ENCODE data around the gene NFKB1.

The NFKB1 gene

GRCh38 chr4:102625232-102625930, 124.2 kb downstream of the NFKB1 start:
- DNase-seq (ENCODE audit: low spot score), result peak; percentile 47

DNA sequence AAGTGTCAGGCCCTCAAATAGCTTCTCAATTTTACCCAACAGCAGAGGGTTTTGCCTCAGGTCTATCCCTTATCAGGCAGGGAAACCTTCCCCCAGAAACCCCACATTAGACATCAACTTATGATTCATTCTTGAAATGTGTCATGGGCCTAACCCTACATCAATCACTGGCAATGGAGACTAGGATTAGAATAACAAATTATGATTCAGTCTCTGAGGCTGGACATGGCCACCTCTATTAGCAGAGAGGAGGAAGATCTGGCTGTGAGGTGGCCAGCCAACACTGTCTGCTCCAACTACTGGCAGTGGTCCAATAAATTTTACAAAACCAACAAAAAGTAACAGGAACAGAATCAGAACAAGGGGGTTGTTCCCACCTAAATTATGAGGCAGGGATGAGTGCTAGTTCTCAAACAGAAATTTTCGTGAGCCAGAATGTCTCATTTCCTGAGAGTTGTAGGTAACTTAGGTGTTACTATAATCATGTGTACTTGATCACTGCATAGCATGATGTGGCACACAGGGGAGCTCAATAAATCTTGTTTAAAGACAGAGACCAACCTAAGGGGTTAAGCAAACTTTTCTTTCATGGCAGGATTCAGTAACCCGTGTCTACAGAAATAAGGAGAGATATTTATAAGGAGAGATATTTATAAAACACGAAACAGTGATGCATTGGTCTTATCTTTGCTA, 126.8 kb downstream of the NFKB1 start:
- no peak for DNase-seq (ENCODE audit: low spot score)

GRCh38 chr4:102629673-102630072, 128.5 kb downstream of the NFKB1 start:
- DNase-seq (ENCODE audit: low spot score), result no peak

- DNase-seq (ENCODE audit: low spot score), result no peak
These were observed 130.5 kb downstream of the NFKB1 start for GRCh38 chr4:102631616-102632015.

- DNase-seq (ENCODE audit: low spot score), result no peak
These were observed 131.3 kb downstream of the NFKB1 start for GRCh38 chr4:102632241-102633065.

- no peak for DNase-seq (ENCODE audit: low spot score)
These were observed 131.9 kb downstream of the NFKB1 start for GRCh38 chr4:102633100-102633499.

DNA sequence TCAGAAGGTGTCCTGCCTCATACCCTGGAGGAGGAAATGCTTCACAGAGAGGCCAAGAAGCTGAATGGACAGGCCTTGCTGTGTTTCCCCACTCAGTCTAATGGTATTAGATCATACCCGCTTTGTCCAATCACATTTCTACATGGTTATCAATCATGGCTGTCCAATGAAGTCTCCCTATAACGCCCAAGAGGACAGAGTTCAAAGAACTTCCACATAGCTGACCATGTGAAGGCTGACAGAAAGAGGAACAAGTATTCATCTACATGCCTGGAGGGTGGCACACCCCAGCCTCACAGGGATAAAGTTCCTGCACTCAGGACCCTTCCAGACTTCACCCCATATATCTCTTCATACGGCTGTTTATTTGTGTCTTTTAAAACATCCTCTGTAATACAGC, 136.2 kb downstream of the NFKB1 start:
- DNase-seq (ENCODE audit: low spot score), result no peak

GRCh38 chr4:102638621-102639020, 137.5 kb downstream of the NFKB1 start:
- DNase-seq (ENCODE audit: low spot score), result no peak

GRCh38 chr4:102639598-102639997, 138.4 kb downstream of the NFKB1 start:
- no peak for DNase-seq (ENCODE audit: low spot score)

DNA sequence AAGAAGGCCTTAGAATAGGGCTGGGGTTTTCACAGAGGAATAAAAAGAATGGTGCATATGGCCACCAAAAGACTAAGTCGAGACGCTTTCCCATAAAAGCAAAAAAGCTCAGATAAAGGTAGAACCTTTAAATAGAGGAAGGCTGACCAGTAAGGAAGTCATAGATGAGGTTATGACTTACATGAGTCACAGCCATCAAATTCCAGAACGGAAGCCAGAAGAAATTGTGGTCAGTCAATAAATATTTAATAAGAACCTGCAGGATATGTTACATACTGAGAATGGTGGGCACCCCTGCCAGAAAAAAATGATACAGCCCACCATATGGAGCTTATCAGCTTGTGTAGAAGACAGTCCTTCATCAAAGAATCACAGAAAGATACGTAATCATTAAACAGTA, 139.5 kb downstream of the NFKB1 start:
- DNase-seq (ENCODE audit: low spot score), result no peak

DNA sequence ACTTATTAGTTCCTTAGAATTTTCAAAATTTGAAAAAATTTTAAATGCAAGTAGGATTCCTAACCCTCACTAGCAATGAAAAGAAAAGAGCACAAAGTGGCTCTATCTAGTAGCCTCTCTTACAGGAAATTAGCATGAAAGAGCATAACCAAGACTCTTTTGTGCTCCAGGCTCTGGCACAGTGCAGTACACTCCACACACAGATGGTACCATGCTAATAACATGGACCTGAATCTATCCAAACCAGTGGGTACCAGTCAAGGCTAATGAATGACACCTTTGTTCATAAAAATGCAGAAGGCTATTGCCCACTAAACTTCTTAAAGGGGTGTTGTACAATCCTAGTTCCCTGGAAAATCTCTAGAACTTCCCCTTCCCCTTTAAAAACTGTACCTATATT, 140.6 kb downstream of the NFKB1 start:
- peak; percentile 93 for DNase-seq (ENCODE audit: low spot score)

DNA sequence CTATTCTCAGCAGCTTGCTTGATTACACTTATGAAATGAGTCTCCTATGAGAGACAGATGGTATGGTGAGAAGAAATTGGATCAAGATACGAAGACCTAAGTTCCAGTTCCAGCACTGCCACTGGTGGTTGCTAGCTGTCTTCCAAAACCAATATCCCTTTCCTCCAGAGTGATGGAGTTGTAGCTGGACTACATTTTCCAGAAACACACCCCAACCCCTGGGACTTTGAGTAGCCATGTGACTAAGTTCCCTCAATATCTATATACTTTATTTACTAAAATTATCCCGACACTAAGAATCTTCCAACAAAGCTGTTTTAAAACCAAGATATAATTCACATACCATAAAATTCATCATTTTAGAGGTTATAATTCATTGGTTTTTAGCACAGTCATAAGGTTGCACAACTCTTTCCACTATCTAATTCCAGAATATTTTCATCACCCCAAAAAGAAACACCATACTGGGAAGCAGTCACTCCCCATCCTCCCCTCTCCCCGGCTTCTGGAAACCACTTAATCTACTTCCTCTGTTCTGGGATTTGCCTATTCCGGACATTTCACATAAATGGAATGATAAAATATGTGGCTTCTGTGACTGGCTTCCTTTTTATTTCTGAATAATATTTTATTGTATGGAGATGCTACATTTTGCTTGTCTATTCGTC, 141.6 kb downstream of the NFKB1 start:
- DNase-seq (ENCODE audit: low spot score), result no peak

DNA sequence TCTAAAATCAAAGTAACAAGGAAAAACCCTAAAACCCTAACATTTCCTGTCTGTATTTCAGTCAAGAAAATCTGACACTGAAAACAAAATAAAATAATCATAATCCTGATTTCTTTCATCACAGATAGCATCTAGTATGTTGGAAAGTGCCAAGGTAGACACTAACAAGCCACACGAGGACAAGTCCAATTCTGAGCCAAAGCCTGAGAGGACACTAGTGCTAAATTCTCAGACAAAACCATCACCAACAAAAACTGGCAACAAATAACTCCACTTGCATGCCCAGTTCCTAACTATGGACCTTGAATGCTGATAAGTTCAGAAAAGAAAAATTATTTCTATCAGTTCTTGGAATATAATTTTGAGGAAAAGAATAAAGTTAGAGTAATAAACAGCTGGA, 146.0 kb downstream of the NFKB1 start:
- peak; percentile 33 for DNase-seq (ENCODE audit: low spot score)

DNA sequence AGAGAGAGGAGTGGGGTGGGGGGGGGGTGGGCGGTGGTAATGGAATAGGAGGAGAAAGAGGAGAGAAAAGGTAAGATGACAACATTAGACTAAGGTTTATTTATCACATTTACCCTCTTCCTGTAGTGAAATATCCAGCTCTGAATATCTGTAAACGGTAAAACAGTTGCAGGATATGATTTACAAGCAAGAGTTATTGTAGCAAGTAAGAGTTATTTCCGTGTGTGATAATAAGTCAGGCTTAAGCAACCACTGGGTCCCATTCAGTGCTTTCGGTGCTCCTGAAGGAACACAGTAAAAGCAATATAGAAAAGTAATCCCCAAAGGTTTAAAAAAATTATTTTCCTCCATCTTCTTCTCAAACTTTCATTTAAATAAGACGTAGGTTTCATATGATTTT, 156.0 kb downstream of the NFKB1 start:
- DNase-seq (ENCODE audit: low spot score), result no peak

DNA sequence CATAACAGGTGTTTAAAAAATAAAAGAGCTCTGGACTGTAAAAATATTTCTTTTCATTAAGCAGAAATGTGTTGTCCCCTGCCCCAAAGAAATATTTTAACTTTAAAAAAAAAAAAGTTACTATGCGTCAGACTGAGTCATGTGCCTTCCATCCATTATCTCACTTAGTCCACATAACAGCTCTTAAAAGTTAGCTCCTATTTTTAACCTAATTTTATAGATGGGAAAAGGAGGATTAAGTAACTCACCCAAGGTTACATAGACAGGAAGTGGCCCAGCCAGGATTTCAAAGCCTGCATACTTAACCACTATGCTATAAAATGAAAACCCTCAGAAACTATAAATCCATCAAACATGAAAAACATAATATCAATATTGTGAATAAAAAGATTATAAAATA, 161.9 kb downstream of the NFKB1 start:
- DNase-seq (ENCODE audit: low spot score), result no peak

DNA sequence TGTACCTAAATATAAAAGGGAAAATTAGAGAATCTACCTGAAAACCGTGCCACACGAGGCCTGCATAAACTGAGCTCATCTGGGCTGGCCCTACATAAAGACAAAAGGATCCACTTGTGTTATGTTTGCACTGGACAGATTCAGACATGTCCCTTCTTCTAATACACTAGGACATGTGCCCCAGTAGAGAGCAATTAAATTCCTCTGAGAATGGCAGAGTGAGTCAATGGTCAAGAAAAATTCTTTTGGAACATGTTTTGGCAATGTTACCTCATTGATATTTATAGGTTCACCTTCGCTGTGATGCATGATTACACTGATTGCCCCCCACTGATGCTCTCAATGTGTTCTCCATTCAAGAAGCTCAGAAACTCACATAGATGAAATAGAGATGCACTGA, 164.4 kb downstream of the NFKB1 start:
- no peak for DNase-seq (ENCODE audit: low spot score)
